Psoas muscle (tissue), 8 donors: ENCODE data around the gene PLSCR4. TPM values are rescaled to one million over a fixed set of nuclear protein-coding genes. Genes with fewer than 3 reads are reported as not detected.
A peak's percentile ranks its signal among the peaks of the same experiment; 100 is the strongest.

Experiments used
- ATAC-seq, 4 donors: fragments of 200-7000 bp; cut with Tn5 transposase; one replicate each; pipeline ENCODE4 v1.9.1; 2020; ENCODE audit warnings: moderate library complexity in 3 of 4, mild to moderate bottlenecking in 2 of 4
- DNase-seq, 2 donors: peaks; one replicate each; pipeline ENCODE4 v3.0.0-alpha.2; 2020
- H3K27ac ChIP-seq: fragments of 200-600 bp; one replicate; pipeline ENCODE4 v1.8.0; 2022
- H3K27me3 ChIP-seq, 3 donors: fragments of 200-600 bp in 1 of 3; one replicate each; pipeline versions ENCODE4 v1.6.1 to v1.8.0; 2013 to 2022; ENCODE audit warnings: low read length in 2 of 3, mild to moderate bottlenecking in 2 of 3, moderate library complexity in 1 of 3; ENCODE audit not compliant: insufficient read depth in 3 of 3
- H3K36me3 ChIP-seq, 2 donors: fragments of 200-600 bp in 1 of 2; one replicate each; pipeline versions ENCODE4 v1.6.1 to v1.8.0; 2013 to 2022; ENCODE audit warnings: low read depth in 1 of 2, mild to moderate bottlenecking in 1 of 2, moderate library complexity in 1 of 2; ENCODE audit not compliant: insufficient read depth in 1 of 2
- H3K4me1 ChIP-seq: fragments of 200-600 bp; one replicate; pipeline ENCODE4 v1.8.0; 2022
- H3K4me3 ChIP-seq: fragments of 200-600 bp; one replicate; pipeline ENCODE4 v1.8.0; 2022; ENCODE audit warnings: mild to moderate bottlenecking
- H3K9me3 ChIP-seq: fragments of 200-600 bp; one replicate; pipeline ENCODE4 v1.8.0; 2022
- WGBS, 3 donors: extraction: QIAGEN DNeasy Blood & Tissue Kit; methylation state at CpG; one replicate each; pipeline versions ENCODE4 v1.1.6 to v1.1.7; 2013; 5-methylcytosine and 5-hydroxymethylcytosine counted together
- intact Hi-C, 2 donors: fragments of 100-400 bp; cut with DNase I; formaldehyde crosslinking; loops; one replicate each; pipeline versions ENCODE4 v1.11.0 to v1.14.2; 2022
- polyA plus RNA-seq, 3 donors: library from polyadenylated mRNA; stranded (reverse); fragments of 200-250 nt; gene quantifications; one replicate each; pipeline ENCODE4 v1.2.3, GENCODE V29; 2013
- total RNA-seq, 4 donors: library from RNA; stranded (reverse); fragmentation: NEBNext Ultra II Directional in 2 of 4; extraction: Animal tissue kit (Norgen Biotek cat#: 25700) in 2 of 4; gene quantifications; one replicate each; pipeline versions ENCODE4 v1.2.1 to v1.2.4, GENCODE V29; 2021 to 2023
- TF ChIP-seq, protein P1 (sequence below): fragments of 200-600 bp; IDR thresholded peaks from one replicate; pipeline ENCODE4 v1.8.0; 2022; ENCODE audit warnings: antibody characterized with exemption
- donor health status: healthy with polysubstance abuse.
- donor health status: DM: no; HTN: no; CAD: no; lungs with moderate emphysema.
- donor health status: Bipolar disorder and iron deficiency.
- donor health status: healthy.
- donor health status: DM: yes; HTN: yes; CAD: no.
- donor health status: DM: no; HTN: no; CAD: no.
- donor health status: DM: no; HTN: no; CAD: no.
- donor health status: DM: yes; HTN: yes; CAD: no.

PLSCR4 gene
- total and polyA plus RNA-seq, 7 donors: 2.0 to 13.5 (median 3.6) TPM

DNA sequence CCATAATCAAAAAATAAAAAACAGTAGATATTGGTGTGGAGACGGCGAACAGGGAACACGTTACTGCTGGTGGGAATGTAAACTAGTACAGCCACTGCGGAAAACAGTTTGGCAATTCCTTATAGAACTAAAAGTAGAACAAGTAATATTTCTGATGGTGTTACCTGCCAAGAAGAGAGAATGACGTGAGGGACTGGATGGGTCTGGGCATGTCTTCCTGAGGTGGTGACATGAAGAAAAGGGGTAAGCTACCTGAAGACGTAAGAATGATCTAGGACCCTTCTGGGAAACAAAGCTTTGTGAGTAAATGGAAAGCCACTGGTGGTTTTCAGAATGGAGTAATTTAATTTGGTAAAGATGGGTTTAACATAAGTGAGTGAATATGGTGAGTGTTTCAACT lies 70.5 kb downstream of the PLSCR4 start:
- Histone ChIP-seq H3K4me1 (no peaks in the 10 kb centered on the region), H3K27me3 (no peaks in the 10 kb centered on the region), H3K4me3 (no peak overlapping the region), H3K36me3 (no peaks in the 10 kb centered on the region), H3K27ac (no peak overlapping the region), H3K9me3 (no peaks in the 10 kb centered on the region)
- 88 to 95% (median 92%) methylated on average over 6 of the region's 6 CpGs for WGBS, 3 donors
- intact Hi-C loops: loop anchor here in 1 of 2 donors (10.0 kb wide), 1 partner anchor 116 kb away; no protein-coding TSS in a partner anchor
- DNase-seq (no peak), ATAC-seq (no peak)
- TF ChIP-seq, protein P1, sequence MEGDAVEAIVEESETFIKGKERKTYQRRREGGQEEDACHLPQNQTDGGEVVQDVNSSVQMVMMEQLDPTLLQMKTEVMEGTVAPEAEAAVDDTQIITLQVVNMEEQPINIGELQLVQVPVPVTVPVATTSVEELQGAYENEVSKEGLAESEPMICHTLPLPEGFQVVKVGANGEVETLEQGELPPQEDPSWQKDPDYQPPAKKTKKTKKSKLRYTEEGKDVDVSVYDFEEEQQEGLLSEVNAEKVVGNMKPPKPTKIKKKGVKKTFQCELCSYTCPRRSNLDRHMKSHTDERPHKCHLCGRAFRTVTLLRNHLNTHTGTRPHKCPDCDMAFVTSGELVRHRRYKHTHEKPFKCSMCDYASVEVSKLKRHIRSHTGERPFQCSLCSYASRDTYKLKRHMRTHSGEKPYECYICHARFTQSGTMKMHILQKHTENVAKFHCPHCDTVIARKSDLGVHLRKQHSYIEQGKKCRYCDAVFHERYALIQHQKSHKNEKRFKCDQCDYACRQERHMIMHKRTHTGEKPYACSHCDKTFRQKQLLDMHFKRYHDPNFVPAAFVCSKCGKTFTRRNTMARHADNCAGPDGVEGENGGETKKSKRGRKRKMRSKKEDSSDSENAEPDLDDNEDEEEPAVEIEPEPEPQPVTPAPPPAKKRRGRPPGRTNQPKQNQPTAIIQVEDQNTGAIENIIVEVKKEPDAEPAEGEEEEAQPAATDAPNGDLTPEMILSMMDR: no peak

DNA sequence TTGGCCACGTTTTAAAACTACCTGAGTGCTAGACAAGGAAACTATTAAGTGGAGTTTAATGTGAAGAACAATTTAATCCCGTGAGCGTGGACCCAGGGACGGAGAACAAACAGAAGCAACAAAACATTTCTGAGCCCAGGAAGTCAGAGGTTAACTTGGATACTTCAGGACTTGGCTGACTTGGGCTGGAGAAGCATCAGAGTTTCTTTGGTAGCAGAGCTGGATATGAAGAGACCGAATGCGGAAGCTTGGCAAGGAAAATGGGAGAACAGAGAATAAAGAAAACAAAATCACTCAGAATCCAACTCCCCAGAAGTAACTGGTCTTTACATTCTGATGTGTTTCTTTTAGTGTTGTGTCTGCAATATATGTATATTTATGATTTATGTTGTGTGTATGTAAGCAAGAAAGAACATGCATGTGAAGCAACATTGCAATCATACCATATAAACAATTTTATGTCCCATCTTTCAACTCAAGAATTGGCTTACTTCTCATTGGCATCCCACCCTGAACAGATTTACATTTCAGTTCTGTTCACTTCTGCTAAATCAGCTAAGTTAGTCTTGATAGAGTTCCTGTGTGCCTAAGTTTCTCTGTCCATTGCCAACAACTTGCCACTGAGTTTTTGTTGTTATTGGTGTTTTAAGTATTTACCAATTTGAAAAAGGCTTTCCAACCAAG lies 72.8 kb downstream of the PLSCR4 start:
- H3K9me3 ChIP-seq: no peaks in the 10 kb centered on the region
- no peak overlapping the region for H3K4me3 ChIP-seq
- 73 to 81% (median 77%) methylated on average over 6 of the region's 6 CpGs for WGBS, 3 donors
- H3K36me3 ChIP-seq: no peaks in the 10 kb centered on the region
- TF ChIP-seq, protein P1: no peak
- ATAC-seq (no peak), DNase-seq (no peak)
- H3K27ac ChIP-seq: no peak overlapping the region
- no peaks in the 10 kb centered on the region for H3K27me3 ChIP-seq
- intact Hi-C loops: no loop called here
- H3K4me1 ChIP-seq: no peaks in the 10 kb centered on the region

DNA sequence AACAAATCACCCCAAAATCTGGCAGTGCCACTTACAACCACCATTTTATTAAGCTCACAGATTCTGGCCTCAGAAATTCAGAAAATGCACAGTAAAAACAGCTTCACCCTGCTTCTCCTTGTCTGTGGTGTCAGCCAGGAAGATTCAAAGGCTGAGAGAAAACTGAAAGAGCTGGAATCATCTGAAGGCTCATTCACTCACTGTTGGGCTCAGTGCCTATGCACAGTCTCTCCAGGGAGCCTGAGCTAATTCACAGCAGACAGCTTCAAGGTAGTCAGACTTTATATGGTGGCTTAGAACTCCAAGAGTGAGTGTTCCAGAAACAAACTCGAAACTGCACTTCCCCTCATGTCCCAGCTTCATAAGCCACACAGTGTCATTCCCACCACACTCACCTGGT lies 73.4 kb downstream of the PLSCR4 start:
- no peak overlapping the region for H3K4me3 ChIP-seq
- intact Hi-C loops: no loop called here
- no peak overlapping the region for H3K27ac ChIP-seq
- no peaks in the 10 kb centered on the region for H3K27me3 ChIP-seq
- no peaks in the 10 kb centered on the region for H3K36me3 ChIP-seq
- ATAC-seq: no peak
- no peaks in the 10 kb centered on the region for H3K9me3 ChIP-seq
- peak; percentile 35 to 39 for DNase-seq
- TF ChIP-seq, protein P1: no peak
- 71 to 77% (median 76%) methylated on average over 1 of the region's 1 CpG for WGBS, 3 donors
- H3K4me1 ChIP-seq: no peaks in the 10 kb centered on the region

DNA sequence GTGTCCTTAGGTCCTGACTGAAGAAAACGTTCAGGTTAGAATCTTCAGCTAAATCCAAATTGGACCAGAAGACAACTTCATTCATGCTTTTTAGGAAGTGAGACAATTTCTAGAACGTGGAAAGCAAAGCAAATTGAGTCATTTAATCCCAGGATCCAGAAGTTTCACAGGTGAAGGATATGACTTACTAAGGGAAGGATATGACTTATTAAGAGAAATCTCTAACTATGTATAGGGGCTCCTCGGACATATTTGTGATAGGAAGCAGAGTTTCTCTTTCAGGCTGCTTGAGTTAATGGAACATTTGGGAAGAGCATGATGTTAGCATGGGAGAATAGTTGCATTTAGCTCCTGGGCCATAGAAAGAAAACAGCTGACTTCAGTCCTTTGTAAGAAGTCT lies 73.8 kb downstream of the PLSCR4 start:
- intact Hi-C loops: no loop called here

More for the DNA sequence above, 73.8 kb downstream of the PLSCR4 start:
- no peaks in the 10 kb centered on the region for H3K36me3 ChIP-seq
- no peak overlapping the region for H3K27ac ChIP-seq
- no peak overlapping the region for H3K4me3 ChIP-seq
- no peaks in the 10 kb centered on the region for H3K27me3 ChIP-seq
- H3K9me3 ChIP-seq: no peaks in the 10 kb centered on the region
- ATAC-seq (no peak), DNase-seq (no peak)
- 51 to 66% (median 55%) methylated on average over 3 of the region's 3 CpGs for WGBS, 3 donors
- TF ChIP-seq, protein P1: no peak
- no peaks in the 10 kb centered on the region for H3K4me1 ChIP-seq
